GM23338 (cell line): ENCODE measurements around the gene CDKL1. TPM values are rescaled to one million over a fixed set of nuclear protein-coding genes. Genes with fewer than 3 reads are reported as not detected.

ENCODE experiments used
- microRNA-seq: library from miRNA; unstranded; fragments of <30 nt; microRNA quantifications from one replicate; pipeline ENCODE4, GENCODE V29; 2017
- polyA plus RNA-seq: library from polyadenylated mRNA; unstranded; fragments of >200 nt; fragmentation: Nextera tagmentation; extraction: Ambion mirVana; gene quantifications from 2 replicates; pipeline ENCODE4 v1.2.1, GENCODE V29; 2016
- small RNA-seq: library from RNA; depleted of rRNA; stranded (forward); fragments of <200 nt; gene quantifications from one replicate; pipeline ENCODE3, GENCODE V24; 2014; ENCODE audit warnings: low replicate concordance
- total RNA-seq: library from RNA; depleted of rRNA; stranded (reverse); fragments of >200 nt; shearing (Covaris generic); gene quantifications from 2 replicates; pipeline ENCODE4 v1.2.3, GENCODE V29; 2014; rRNA removed
- TF ChIP-seq, protein P1 (sequence below): IDR thresholded peaks from 2 replicates; pipeline ENCODE4 v1.6.1; 2016; ENCODE audit warnings: antibody characterized with exemption

CDKL1 gene
- total and polyA plus RNA-seq, 2 experiments from 2014 or later, result 0.52 TPM

DNA sequence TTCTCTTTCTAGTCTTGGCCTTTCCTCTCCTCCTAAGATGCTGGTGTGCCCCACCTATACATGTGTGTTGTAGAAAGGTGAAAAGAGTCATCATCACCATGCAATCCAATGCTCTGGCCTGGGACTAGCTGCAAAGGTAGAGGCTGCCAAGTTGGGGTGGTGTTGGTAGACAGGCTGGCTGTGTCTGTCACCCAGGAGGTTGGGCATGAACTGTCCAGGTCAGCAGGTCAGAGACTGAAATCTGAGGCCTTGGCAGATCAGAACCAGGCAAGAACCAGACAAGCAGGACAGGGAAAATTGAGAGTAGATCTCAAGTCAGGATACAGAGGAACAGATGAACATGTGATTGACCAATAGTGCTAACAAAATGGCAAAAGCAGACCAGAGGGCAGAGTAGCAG, 110.8 kb downstream of the CDKL1 start (continued):
- TF ChIP-seq, protein P1, sequence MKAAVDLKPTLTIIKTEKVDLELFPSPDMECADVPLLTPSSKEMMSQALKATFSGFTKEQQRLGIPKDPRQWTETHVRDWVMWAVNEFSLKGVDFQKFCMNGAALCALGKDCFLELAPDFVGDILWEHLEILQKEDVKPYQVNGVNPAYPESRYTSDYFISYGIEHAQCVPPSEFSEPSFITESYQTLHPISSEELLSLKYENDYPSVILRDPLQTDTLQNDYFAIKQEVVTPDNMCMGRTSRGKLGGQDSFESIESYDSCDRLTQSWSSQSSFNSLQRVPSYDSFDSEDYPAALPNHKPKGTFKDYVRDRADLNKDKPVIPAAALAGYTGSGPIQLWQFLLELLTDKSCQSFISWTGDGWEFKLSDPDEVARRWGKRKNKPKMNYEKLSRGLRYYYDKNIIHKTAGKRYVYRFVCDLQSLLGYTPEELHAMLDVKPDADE, result no peak

Small RNA genes lying within 50 kb of the gene (microRNA-seq; reads per million reads assigned to microRNA genes)
- gene MIR4504, result not detected

Small RNA genes lying within 50 kb of the gene (small RNA-seq; reads per million reads assigned to genes)
- gene MIR4504, result not detected

Other genes with a start within 250 kb of the CDKL1 start
- 8.7 and 11.4 TPM in 2 replicates for gene SOS2, start 165.3 kb downstream of the CDKL1 start, total RNA-seq
- gene SOS2, start 165.3 kb downstream of the CDKL1 start, polyA plus RNA-seq, result 3.5 and 3.8 TPM in 2 replicates
- 22.0 and 28.5 TPM in 2 replicates for gene L2HGDH, start 84.7 kb downstream of the CDKL1 start, total RNA-seq
- gene L2HGDH, start 84.7 kb downstream of the CDKL1 start, polyA plus RNA-seq, result 12.3 and 13.5 TPM in 2 replicates
- 9.5 and 22.5 TPM in 2 replicates for gene DMAC2L, start 84.6 kb downstream of the CDKL1 start, total RNA-seq
- gene DMAC2L, start 84.6 kb downstream of the CDKL1 start, polyA plus RNA-seq, result 30.8 and 33.8 TPM in 2 replicates
- gene MAP4K5, start 135.7 kb upstream of the CDKL1 start, total RNA-seq, result 67.5 and 71.4 TPM in 2 replicates
- gene MAP4K5, start 135.7 kb upstream of the CDKL1 start, polyA plus RNA-seq, result 49.7 and 74.6 TPM in 2 replicates
- 5.9 and 7.0 TPM in 2 replicates for gene ATL1, start 163.3 kb upstream of the CDKL1 start, total RNA-seq
- gene ATL1, start 163.3 kb upstream of the CDKL1 start, polyA plus RNA-seq, result 3.5 and 5.0 TPM in 2 replicates